Nephron (organoid): Measurements from ENCODE around the gene SSC4D.

ENCODE experiments used
- H3K27ac Mint-ChIP-seq, 3 experiments: 2 replicates each; pipeline ENCODE4 v1.8.0; 2020; ENCODE audit warnings: mixed read lengths in 3 of 3, mild to moderate bottlenecking in 2 of 3, moderate library complexity in 1 of 3
- H3K27me3 Mint-ChIP-seq: 2 replicates; pipeline ENCODE4 v1.8.0; 2021; ENCODE audit warnings: low read depth, mild to moderate bottlenecking, moderate library complexity, mixed read lengths
- H3K36me3 Mint-ChIP-seq: 2 replicates; pipeline ENCODE4 v1.8.0; 2020; ENCODE audit warnings: low read depth, mixed read lengths
- H3K4me1 Mint-ChIP-seq: 2 replicates; pipeline ENCODE4 v1.8.0; 2020; ENCODE audit warnings: mixed read lengths
- H3K4me3 Mint-ChIP-seq, 3 experiments: 2 replicates each; pipeline ENCODE4 v1.8.0; 2020; ENCODE audit warnings: mild to moderate bottlenecking in 3 of 3, mixed read lengths in 3 of 3, moderate library complexity in 2 of 3
- H3K9me3 Mint-ChIP-seq: 2 replicates; pipeline ENCODE4 v1.8.0; 2020; ENCODE audit warnings: mixed read lengths
- TF ChIP-seq, protein P1 (sequence below), 3 experiments: fragments of 200-600 bp; sonication (generic); IDR thresholded peaks; one replicate each; pipeline ENCODE4 v1.5.0; 2021; ENCODE audit warnings: antibody characterized with exemption in 3 of 3; ENCODE audit not compliant: unreplicated experiment in 3 of 3

Gene SSC4D

DNA sequence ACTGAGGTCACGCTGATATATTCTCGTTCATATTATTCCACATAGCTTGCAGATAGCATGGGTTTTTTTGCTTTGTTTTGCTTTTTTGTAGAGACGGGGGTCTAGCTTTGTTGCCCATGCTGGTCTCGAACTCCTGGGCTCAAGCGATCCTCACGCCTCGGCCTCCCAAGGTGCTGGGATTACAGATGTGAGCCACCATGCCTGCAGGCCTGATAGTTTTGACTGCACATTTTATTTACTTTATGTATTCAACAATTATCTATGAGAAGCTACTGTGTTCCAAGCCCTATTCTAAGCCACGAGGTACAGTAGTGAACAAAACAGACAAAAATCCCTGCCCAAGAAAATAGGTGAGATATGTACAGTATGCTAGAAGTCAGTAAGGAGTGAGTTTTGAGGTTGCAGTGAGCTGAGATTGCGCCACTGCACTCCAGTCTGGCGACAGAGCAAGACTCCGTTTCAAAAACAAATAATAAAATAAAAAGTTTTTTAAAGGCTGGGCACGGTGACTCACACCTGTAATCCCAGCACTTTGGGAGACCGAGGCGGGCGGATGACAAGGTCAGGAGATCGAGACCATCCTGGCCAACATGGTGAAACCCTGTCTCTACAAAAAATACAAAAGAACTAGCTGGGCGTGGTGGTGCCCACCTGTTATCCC lies 49.4 kb downstream of the SSC4D start:
- Mint-ChIP-seq H3K27ac (peak overlapping the region; percentile 94 to 98 (median 97)), H3K4me1 (peaks cover 56% of the 10 kb centered on the region), H3K9me3 (no peaks in the 10 kb centered on the region), H3K27me3 (no peaks in the 10 kb centered on the region), H3K36me3 (peaks cover 24% of the 10 kb centered on the region), H3K4me3 (peak overlapping the region; percentile 88 to 96 (median 88))
- TF ChIP-seq, protein P1, sequence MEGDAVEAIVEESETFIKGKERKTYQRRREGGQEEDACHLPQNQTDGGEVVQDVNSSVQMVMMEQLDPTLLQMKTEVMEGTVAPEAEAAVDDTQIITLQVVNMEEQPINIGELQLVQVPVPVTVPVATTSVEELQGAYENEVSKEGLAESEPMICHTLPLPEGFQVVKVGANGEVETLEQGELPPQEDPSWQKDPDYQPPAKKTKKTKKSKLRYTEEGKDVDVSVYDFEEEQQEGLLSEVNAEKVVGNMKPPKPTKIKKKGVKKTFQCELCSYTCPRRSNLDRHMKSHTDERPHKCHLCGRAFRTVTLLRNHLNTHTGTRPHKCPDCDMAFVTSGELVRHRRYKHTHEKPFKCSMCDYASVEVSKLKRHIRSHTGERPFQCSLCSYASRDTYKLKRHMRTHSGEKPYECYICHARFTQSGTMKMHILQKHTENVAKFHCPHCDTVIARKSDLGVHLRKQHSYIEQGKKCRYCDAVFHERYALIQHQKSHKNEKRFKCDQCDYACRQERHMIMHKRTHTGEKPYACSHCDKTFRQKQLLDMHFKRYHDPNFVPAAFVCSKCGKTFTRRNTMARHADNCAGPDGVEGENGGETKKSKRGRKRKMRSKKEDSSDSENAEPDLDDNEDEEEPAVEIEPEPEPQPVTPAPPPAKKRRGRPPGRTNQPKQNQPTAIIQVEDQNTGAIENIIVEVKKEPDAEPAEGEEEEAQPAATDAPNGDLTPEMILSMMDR (IDR thresholded peaks at IDR 0.05; ENCODE audit: unreplicated experiment in 3 of 3), result no peak

DNA sequence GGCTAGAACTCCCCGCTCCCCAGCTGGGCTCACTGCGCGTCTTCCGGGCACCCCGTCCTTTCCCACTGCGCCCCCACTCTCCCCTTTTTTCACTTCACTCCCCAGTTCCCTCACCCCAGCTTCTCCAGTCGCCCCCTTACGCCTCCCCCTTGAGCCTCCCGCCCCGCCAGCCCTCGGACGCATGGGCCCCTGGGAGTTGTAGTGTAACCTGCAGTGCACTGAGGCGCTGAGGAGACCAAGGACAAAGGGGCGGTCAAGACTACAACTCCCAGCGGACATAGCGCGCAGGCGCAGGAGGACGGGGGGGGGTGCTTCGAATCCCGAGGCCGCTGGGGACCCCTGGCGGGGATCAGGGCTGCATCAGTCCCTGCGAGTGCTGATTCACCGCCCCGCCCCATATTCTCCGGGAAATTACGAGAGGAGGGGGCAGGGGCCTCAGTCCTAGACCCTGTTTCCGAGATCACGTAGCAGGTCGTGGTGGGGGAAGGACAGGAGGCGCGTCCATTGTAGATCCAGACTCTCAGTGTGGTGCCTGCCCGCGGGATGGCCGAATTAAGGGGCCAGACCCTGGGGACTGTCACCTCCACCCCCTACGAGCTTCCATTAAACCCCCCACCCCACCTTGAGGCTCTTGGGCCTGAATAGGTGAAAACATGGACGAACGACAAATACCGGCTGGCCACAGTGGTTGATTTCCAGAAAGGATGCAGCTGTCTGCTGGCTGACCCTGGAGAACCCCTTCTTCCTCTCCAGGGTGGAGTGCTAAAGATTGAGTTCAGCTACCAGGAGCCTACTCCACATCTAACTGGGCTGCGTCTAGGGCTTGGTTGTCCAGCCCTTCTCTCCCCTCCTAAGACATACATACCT lies 50.2 kb downstream of the SSC4D start:
- TF ChIP-seq, protein P1 (IDR thresholded peaks at IDR 0.05; ENCODE audit: unreplicated experiment in 3 of 3), result peak; percentile 80 to 84 (median 82)
- H3K4me1 Mint-ChIP-seq, result peaks cover 55% of the 10 kb centered on the region
- H3K4me3 Mint-ChIP-seq, result peak overlapping the region; percentile 88 to 96 (median 88)
- peak overlapping the region; percentile 94 to 98 (median 97) for H3K27ac Mint-ChIP-seq
- H3K36me3 Mint-ChIP-seq, result peaks cover 31% of the 10 kb centered on the region
- no peaks in the 10 kb centered on the region for H3K27me3 Mint-ChIP-seq
- H3K9me3 Mint-ChIP-seq, result no peaks in the 10 kb centered on the region

DNA sequence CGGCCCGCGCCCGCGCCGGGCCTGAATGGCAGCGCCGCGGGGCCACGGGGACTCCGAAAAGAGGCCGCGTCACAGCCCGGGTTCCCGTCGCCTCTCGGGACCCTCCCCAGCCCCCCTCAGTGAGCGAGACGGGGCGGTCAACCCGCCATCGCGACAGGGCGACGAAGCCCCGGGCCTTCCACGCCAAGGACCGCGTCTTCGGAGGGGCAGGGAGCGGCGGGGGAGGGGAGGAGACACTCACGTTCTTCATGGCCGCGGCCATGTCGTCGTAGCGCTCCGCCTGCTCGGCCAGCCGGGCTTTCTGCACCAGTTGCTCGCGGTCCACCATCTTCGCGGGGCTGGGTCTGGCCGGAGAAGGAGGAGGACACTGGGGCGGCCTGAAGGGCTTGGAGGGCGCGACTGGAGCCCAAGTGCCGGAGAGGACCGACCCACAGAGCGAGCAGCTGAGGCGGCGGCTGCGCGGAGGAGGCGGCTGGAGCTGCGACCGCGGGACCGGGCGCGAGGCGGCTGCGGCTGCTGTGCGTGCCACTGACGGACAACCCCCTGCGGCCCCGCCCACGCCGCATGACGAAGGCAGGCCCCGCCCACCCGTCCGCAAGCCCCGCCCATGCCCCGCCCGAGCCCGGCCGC lies 50.9 kb downstream of the SSC4D start, which contains the start of gene YWHAG:
TSS of gene YWHAG (minus strand) at position 511 of the 630 bp plus-strand sequence. CDS start at position 328, 183 bp downstream.
- Mint-ChIP-seq H3K4me1 (peaks cover 49% of the 10 kb centered on the region), H3K36me3 (peaks cover 31% of the 10 kb centered on the region), H3K4me3 (peak within 1 kb of the TSS; percentile 96 to 99 (median 97)), H3K9me3 (no peaks in the 10 kb centered on the region), H3K27ac (peak within 1 kb of the TSS; percentile 94 to 98 (median 97)), H3K27me3 (no peaks in the 10 kb centered on the region)
- TF ChIP-seq, protein P1 (IDR thresholded peaks at IDR 0.05; ENCODE audit: unreplicated experiment in 3 of 3), result no peak

DNA sequence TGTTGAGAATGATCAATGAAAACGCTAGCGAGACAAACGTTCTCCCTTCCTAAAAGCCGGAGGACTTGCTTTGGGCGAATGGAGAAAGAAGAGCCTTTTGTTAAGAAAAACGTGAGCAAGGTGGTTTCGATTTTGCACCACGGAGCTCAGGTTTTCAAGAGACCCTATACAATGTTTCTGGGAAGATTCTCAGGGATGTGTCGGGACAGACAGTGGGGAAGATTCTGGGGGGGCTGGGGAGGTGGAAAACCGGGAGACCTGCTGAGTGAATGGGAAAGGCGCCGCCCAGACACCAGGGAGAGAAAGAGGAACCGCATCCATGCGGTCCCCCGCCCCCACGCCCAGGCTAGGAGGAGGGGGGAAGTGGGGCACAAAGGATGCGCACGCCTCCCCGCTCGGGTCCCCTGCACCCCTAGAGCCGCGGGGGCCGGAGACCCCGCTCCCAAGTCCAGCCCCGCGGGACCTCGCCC lies 51.5 kb downstream of the SSC4D start:
- TF ChIP-seq, protein P1 (IDR thresholded peaks at IDR 0.05; ENCODE audit: unreplicated experiment in 3 of 3), result no peak
- peaks cover 31% of the 10 kb centered on the region for H3K36me3 Mint-ChIP-seq
- H3K9me3 Mint-ChIP-seq, result no peaks in the 10 kb centered on the region
- no peaks in the 10 kb centered on the region for H3K27me3 Mint-ChIP-seq
- H3K27ac Mint-ChIP-seq, result peak overlapping the region; percentile 94 to 97 (median 97)
- peaks cover 47% of the 10 kb centered on the region for H3K4me1 Mint-ChIP-seq
- H3K4me3 Mint-ChIP-seq, result peak overlapping the region; percentile 96 to 99 (median 97)

DNA sequence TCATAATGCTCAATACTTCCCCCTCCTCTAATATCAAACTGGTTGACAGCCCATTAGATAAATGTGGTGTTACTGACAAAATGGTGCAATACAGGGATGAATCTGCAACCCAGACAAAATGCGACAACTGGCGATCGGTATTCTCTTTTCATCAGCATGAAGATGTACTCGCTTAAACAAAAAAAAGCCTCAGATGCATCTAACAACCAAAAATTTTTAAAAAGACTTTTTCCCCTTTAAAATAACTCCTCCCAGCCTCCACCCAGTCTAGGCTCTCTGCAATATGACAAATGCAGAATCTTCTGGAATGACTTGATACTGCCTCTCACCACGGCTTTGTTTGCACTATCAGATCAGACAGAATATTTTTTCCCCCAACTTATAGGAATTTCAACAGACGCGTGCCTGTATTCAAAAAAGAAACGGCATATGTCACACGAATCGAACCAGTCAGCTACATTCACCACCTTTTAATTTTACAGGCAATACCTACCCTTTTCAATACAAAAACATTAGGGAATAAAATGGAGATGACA lies 52.0 kb downstream of the SSC4D start:
- Mint-ChIP-seq H3K4me3 (peak overlapping the region; percentile 96 to 99 (median 97)), H3K36me3 (peaks cover 36% of the 10 kb centered on the region), H3K27me3 (no peaks in the 10 kb centered on the region), H3K4me1 (peaks cover 42% of the 10 kb centered on the region), H3K27ac (peak overlapping the region; percentile 94 to 97 (median 97)), H3K9me3 (no peaks in the 10 kb centered on the region)
- TF ChIP-seq, protein P1 (IDR thresholded peaks at IDR 0.05; ENCODE audit: unreplicated experiment in 3 of 3), result no peak
